ENCODE measurements around the gene EFNA3. TPM values are rescaled to one million over a fixed set of nuclear protein-coding genes. Genes with fewer than 3 reads are reported as not detected.

Gene EFNA3
- total and polyA plus RNA-seq, 2 experiments from 2014 or later = 10.3 to 13.6 TPM

DNA sequence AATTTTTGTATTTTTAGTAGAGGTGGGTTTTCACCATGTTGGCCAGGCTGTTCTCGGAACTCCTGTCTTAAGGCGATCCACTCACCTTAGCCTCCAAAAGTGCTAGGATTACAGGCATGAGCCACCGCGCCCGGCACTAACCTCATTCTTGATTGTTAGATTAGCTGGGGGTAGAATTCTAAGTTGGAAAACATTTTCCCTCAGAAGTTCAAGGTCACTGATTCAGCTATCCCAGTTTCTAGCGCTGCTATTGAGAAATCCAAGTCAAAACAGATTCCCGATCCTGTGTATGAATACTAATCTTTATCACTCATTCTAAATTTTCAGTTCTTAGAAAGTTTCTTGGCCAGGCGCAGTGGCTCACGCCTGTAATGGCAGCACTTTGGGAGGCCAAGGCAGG is 24.7 kb downstream of the EFNA3 start:
- no peak overlapping the region for H3K27ac ChIP-seq (ENCODE audit: low read depth)
- ATAC-seq (no peak), DNase-seq (ENCODE audit: low spot score) (no peak)
- H3K27me3 Mint-ChIP-seq (ENCODE audit: insufficient read depth, low read depth, poor library complexity) = peaks cover 1% of the 10 kb centered on the region
- no peak overlapping the region for H2AFZ ChIP-seq
- H3K4me1 ChIP-seq (ENCODE audit: insufficient read depth) = no peaks in the 10 kb centered on the region
- no peaks in the 10 kb centered on the region for H3K27me3 ChIP-seq (ENCODE audit: insufficient read depth)
- no peaks in the 10 kb centered on the region for H4K20me1 ChIP-seq (replicated peaks; ENCODE audit: insufficient read depth)
- no peak overlapping the region for H3K27ac Mint-ChIP-seq
- no peak overlapping the region for H3K4me3 Mint-ChIP-seq
- TF ChIP-seq, protein P1, sequence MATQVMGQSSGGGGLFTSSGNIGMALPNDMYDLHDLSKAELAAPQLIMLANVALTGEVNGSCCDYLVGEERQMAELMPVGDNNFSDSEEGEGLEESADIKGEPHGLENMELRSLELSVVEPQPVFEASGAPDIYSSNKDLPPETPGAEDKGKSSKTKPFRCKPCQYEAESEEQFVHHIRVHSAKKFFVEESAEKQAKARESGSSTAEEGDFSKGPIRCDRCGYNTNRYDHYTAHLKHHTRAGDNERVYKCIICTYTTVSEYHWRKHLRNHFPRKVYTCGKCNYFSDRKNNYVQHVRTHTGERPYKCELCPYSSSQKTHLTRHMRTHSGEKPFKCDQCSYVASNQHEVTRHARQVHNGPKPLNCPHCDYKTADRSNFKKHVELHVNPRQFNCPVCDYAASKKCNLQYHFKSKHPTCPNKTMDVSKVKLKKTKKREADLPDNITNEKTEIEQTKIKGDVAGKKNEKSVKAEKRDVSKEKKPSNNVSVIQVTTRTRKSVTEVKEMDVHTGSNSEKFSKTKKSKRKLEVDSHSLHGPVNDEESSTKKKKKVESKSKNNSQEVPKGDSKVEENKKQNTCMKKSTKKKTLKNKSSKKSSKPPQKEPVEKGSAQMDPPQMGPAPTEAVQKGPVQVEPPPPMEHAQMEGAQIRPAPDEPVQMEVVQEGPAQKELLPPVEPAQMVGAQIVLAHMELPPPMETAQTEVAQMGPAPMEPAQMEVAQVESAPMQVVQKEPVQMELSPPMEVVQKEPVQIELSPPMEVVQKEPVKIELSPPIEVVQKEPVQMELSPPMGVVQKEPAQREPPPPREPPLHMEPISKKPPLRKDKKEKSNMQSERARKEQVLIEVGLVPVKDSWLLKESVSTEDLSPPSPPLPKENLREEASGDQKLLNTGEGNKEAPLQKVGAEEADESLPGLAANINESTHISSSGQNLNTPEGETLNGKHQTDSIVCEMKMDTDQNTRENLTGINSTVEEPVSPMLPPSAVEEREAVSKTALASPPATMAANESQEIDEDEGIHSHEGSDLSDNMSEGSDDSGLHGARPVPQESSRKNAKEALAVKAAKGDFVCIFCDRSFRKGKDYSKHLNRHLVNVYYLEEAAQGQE (IDR thresholded peaks at IDR 0.05; ENCODE audit: unreplicated experiment) = no peak
- TF ChIP-seq EZH2phosphoT487 (IDR thresholded peaks at IDR 0.05; ENCODE audit: unreplicated experiment) (no peak), ZNF114 (CRISPR knock-in tag; IDR thresholded peaks at IDR 0.05) (no peak)
- no peaks in the 10 kb centered on the region for H3K79me2 ChIP-seq (replicated peaks; ENCODE audit: insufficient read depth)
- no peaks in the 10 kb centered on the region for H3K4me1 Mint-ChIP-seq
- no peaks in the 10 kb centered on the region for H3K9me3 Mint-ChIP-seq
- H3K4me3 ChIP-seq = no peak overlapping the region
- H3K9me2 ChIP-seq (ENCODE audit: insufficient read depth) = no peaks in the 10 kb centered on the region
- H3K4me2 ChIP-seq = no peak overlapping the region
- no peaks in the 10 kb centered on the region for H3K36me3 Mint-ChIP-seq (ENCODE audit: low read depth)
- H3F3A ChIP-seq (replicated peaks; ENCODE audit: low read depth) = no peaks in the 10 kb centered on the region
- no peaks in the 10 kb centered on the region for H3K36me3 ChIP-seq (ENCODE audit: insufficient read depth)

DNA sequence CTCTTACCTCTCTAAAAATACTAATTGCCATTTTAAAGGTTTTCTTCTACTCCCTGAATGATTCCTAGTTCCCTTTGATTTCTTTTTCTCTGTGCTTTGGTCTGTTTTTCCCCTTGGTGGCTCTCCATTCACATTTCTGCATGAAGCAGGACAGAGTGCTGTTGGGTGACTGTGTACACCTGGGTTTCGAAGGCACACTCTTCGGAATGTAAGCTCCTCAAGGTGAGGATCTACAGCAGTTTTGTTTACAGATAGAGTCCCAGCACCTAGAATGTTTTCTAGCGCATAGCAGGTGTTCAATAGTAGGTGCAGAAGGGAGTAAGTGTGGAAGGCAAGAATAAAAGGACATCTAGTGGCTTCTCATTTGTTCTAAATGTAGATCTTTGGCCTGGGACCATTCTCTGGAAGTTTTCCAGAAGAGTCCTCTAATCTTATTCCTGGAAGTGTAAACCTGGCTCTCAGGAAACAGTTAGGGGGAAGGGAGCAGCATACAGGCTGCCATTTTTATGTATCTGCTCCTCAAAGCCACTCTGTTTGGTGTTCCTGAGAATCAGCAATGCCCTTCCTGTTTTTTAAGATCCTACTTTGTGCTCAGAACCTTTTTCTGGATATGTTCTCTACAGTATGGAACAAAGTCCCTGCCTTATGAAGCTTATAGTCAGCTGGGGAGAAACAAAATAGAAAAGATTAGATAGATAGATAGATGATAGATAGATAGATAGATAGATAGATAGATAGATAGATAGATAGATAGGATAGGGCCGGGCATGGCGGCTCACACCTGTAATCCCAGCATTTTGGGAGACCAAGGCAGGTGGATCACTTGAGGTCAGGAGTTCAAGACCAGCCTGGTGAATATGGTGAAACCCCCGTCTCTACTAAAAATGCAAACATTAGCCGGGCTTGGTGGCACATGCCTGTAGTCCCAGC is 26.2 kb downstream of the EFNA3 start:
- Histone ChIP-seq H3K4me3 (no peak overlapping the region), H3K4me1 (ENCODE audit: insufficient read depth) (no peaks in the 10 kb centered on the region), H3K36me3 (ENCODE audit: insufficient read depth) (no peaks in the 10 kb centered on the region), H3K27me3 (ENCODE audit: insufficient read depth) (no peaks in the 10 kb centered on the region), H3K9me2 (ENCODE audit: insufficient read depth) (no peaks in the 10 kb centered on the region), H2AFZ (no peak overlapping the region), H3K27ac (ENCODE audit: low read depth) (no peak overlapping the region), H3K79me2 (replicated peaks; ENCODE audit: insufficient read depth) (no peaks in the 10 kb centered on the region), H3K4me2 (no peak overlapping the region), H3F3A (replicated peaks; ENCODE audit: low read depth) (no peaks in the 10 kb centered on the region), H4K20me1 (replicated peaks; ENCODE audit: insufficient read depth) (no peaks in the 10 kb centered on the region)
- Mint-ChIP-seq H3K27me3 (ENCODE audit: insufficient read depth, low read depth, poor library complexity) (peaks cover 1% of the 10 kb centered on the region), H3K36me3 (ENCODE audit: low read depth) (no peaks in the 10 kb centered on the region), H3K4me1 (no peaks in the 10 kb centered on the region), H3K9me3 (no peaks in the 10 kb centered on the region), H3K27ac (no peak overlapping the region), H3K4me3 (no peak overlapping the region)
- ATAC-seq (no peak), DNase-seq (ENCODE audit: low spot score) (no peak)
- TF ChIP-seq, protein P1 (IDR thresholded peaks at IDR 0.05; ENCODE audit: unreplicated experiment) = no peak
- TF ChIP-seq, protein P2, sequence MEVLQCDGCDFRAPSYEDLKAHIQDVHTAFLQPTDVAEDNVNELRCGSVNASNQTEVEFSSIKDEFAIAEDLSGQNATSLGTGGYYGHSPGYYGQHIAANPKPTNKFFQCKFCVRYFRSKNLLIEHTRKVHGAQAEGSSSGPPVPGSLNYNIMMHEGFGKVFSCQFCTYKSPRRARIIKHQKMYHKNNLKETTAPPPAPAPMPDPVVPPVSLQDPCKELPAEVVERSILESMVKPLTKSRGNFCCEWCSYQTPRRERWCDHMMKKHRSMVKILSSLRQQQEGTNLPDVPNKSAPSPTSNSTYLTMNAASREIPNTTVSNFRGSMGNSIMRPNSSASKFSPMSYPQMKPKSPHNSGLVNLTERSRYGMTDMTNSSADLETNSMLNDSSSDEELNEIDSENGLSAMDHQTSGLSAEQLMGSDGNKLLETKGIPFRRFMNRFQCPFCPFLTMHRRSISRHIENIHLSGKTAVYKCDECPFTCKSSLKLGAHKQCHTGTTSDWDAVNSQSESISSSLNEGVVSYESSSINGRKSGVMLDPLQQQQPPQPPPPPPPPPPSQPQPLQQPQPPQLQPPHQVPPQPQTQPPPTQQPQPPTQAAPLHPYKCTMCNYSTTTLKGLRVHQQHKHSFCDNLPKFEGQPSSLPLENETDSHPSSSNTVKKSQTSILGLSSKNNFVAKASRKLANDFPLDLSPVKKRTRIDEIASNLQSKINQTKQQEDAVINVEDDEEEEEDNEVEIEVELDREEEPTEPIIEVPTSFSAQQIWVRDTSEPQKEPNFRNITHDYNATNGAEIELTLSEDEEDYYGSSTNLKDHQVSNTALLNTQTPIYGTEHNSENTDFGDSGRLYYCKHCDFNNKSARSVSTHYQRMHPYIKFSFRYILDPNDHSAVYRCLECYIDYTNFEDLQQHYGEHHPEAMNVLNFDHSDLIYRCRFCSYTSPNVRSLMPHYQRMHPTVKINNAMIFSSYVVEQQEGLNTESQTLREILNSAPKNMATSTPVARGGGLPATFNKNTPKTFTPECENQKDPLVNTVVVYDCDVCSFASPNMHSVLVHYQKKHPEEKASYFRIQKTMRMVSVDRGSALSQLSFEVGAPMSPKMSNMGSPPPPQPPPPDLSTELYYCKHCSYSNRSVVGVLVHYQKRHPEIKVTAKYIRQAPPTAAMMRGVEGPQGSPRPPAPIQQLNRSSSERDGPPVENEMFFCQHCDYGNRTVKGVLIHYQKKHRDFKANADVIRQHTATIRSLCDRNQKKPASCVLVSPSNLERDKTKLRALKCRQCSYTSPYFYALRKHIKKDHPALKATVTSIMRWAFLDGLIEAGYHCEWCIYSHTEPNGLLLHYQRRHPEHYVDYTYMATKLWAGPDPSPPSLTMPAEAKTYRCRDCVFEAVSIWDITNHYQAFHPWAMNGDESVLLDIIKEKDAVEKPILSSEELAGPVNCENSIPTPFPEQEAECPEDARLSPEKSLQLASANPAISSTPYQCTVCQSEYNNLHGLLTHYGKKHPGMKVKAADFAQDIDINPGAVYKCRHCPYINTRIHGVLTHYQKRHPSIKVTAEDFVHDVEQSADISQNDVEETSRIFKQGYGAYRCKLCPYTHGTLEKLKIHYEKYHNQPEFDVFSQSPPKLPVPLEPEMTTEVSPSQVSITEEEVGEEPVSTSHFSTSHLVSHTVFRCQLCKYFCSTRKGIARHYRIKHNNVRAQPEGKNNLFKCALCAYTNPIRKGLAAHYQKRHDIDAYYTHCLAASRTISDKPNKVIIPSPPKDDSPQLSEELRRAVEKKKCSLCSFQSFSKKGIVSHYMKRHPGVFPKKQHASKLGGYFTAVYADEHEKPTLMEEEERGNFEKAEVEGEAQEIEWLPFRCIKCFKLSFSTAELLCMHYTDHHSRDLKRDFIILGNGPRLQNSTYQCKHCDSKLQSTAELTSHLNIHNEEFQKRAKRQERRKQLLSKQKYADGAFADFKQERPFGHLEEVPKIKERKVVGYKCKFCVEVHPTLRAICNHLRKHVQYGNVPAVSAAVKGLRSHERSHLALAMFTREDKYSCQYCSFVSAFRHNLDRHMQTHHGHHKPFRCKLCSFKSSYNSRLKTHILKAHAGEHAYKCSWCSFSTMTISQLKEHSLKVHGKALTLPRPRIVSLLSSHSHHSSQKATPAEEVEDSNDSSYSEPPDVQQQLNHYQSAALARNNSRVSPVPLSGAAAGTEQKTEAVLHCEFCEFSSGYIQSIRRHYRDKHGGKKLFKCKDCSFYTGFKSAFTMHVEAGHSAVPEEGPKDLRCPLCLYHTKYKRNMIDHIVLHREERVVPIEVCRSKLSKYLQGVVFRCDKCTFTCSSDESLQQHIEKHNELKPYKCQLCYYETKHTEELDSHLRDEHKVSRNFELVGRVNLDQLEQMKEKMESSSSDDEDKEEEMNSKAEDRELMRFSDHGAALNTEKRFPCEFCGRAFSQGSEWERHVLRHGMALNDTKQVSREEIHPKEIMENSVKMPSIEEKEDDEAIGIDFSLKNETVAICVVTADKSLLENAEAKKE (CRISPR knock-in tag; IDR thresholded peaks at IDR 0.05) = no peak
- TF ChIP-seq EZH2phosphoT487 (IDR thresholded peaks at IDR 0.05; ENCODE audit: unreplicated experiment) (no peak), NANOG (IDR thresholded peaks at IDR 0.05; ENCODE audit: borderline replicate concordance) (no peak), ZNF114 (CRISPR knock-in tag; IDR thresholded peaks at IDR 0.05) (no peak), POLR2AphosphoS5 (IDR thresholded peaks at IDR 0.05; ENCODE audit: low read depth) (no peak)
